ENCODE results near the gene ARHGEF4. TPM values are rescaled to one million over a fixed set of nuclear protein-coding genes. Genes with fewer than 3 reads are reported as not detected.

Gene ARHGEF4
- polyA plus RNA-seq, 1 donor (not counting 4 experiments of a cell fraction or from before 2014, with no cell fraction given), result 22.6 TPM

DNA sequence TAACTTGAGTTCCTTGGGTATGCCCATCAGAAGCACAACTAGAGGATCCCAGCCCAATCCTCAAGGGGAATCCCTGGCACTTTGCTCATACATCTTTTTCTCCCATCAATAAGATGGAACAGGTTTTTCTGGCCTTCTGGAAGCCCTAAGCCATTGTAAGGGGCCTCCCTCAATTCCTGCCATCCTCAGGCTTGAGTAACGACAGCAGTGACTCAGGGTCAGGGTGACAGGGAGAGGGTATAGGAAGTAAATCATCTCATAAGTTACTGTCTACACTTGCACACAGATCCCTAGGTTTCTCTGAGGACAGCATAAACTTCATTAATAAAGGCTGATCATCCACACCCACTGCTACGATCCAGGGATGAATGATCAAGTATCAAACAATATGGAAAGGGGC, 46.4 kb upstream of the ARHGEF4 start:
- no peak for FAIRE-seq
- dilution Hi-C loops (cut with MboI; ENCODE audit: extremely low pct_ligation_motif_present, low sequenced_read_pairs), result no loop called here
- H3K4me2 ChIP-seq (ENCODE audit: control insufficient read depth, extremely low read depth, insufficient read depth, low read depth, low read length), result no peak overlapping the region
- TF ChIP-seq EZH2 (IDR thresholded peaks at IDR 0.05; ENCODE audit: low read length), result no peak
- H3K36me3 ChIP-seq (ENCODE audit: control insufficient read depth in 2 of 2, extremely low read depth in 1 of 2, insufficient read depth in 2 of 2, low read length in 2 of 2), result no peaks in the 10 kb centered on the region
- no peak overlapping the region for H3K9ac ChIP-seq (ENCODE audit: control insufficient read depth, extremely low read depth, insufficient read depth, low read length)
- no peaks in the 10 kb centered on the region for H3K27me3 ChIP-seq (ENCODE audit: control insufficient read depth, extremely low read depth, insufficient read depth, low read length)
- H3K79me2 ChIP-seq (ENCODE audit: control insufficient read depth, insufficient read depth, low read length), result no peaks in the 10 kb centered on the region
- H3K9me3 ChIP-seq (ENCODE audit: control insufficient read depth, low read depth, low read length), result no peaks in the 10 kb centered on the region
- H3K4me3 ChIP-seq (ENCODE audit: control insufficient read depth in 2 of 3, extremely low read depth in 1 of 3, insufficient read depth in 2 of 3, low read depth in 1 of 3, low read length in 3 of 3), result no peak overlapping the region
- no peak for DNase-seq (ENCODE audit: low read depth, low spot score)
- H3K9me1 ChIP-seq (ENCODE audit: control insufficient read depth, extremely low read depth, insufficient read depth, low read length), result no peaks in the 10 kb centered on the region
- no peak overlapping the region for H3K27ac ChIP-seq (ENCODE audit: control insufficient read depth, insufficient read depth, low read length)
- H4K20me1 ChIP-seq (ENCODE audit: control insufficient read depth, extremely low read depth, insufficient read depth, low read length), result no peaks in the 10 kb centered on the region
- H3K4me1 ChIP-seq (ENCODE audit: control insufficient read depth, extremely low read depth, insufficient read depth, low read length), result no peaks in the 10 kb centered on the region
- no peak overlapping the region for H2AFZ ChIP-seq (ENCODE audit: control insufficient read depth, low read length)

DNA sequence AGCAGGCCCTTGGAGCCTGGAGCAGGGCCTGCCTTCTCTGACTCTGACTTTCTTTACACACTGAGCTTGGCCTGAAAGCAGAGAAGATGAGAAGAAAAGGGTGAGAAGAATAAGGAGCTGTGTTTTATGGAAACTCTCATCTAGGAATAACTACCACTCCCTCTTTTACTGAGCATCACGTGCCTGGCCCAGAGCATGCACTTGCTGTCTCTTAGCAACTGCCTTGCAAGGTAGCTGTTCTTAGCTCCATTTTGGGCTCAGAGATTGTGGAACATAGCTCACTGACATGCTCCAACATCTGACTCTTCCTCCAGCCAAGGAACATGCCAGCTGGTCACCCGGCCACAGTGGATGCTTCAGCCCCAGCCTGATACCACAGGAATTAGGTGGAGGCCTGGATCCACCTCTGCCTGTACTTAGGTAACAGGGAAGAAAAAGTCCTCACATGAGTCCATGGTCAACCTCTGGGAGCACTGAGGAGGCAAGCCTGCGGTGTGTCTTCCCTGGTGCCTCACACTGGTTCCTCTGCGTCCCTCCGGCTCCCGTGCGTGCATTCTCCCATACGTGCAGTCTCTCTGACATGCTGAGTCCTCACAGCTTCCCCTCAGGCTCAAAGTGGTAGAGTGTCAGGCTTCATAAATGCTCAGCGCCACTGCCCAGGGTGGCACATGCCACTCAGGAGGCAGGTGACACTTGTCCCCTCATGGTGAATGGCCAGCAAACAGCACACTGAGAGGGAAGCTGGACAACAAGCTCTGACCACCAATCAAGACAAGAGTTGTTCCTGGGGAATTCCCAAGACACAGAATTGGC, 45.7 kb upstream of the ARHGEF4 start:
- Histone ChIP-seq H4K20me1 (ENCODE audit: control insufficient read depth, extremely low read depth, insufficient read depth, low read length) (no peaks in the 10 kb centered on the region), H3K27me3 (ENCODE audit: control insufficient read depth, extremely low read depth, insufficient read depth, low read length) (no peaks in the 10 kb centered on the region), H3K27ac (ENCODE audit: control insufficient read depth, insufficient read depth, low read length) (no peak overlapping the region), H3K4me3 (ENCODE audit: control insufficient read depth in 2 of 3, extremely low read depth in 1 of 3, insufficient read depth in 2 of 3, low read depth in 1 of 3, low read length in 3 of 3) (no peak overlapping the region), H3K36me3 (ENCODE audit: control insufficient read depth in 2 of 2, extremely low read depth in 1 of 2, insufficient read depth in 2 of 2, low read length in 2 of 2) (no peaks in the 10 kb centered on the region), H3K9ac (ENCODE audit: control insufficient read depth, extremely low read depth, insufficient read depth, low read length) (no peak overlapping the region), H3K4me1 (ENCODE audit: control insufficient read depth, extremely low read depth, insufficient read depth, low read length) (no peaks in the 10 kb centered on the region), H3K9me3 (ENCODE audit: control insufficient read depth, low read depth, low read length) (no peaks in the 10 kb centered on the region), H2AFZ (ENCODE audit: control insufficient read depth, low read length) (no peak overlapping the region), H3K4me2 (ENCODE audit: control insufficient read depth, extremely low read depth, insufficient read depth, low read depth, low read length) (no peak overlapping the region), H3K79me2 (ENCODE audit: control insufficient read depth, insufficient read depth, low read length) (no peaks in the 10 kb centered on the region), H3K9me1 (ENCODE audit: control insufficient read depth, extremely low read depth, insufficient read depth, low read length) (no peaks in the 10 kb centered on the region)
- no peak for TF ChIP-seq EZH2 (IDR thresholded peaks at IDR 0.05; ENCODE audit: low read length)
- TF ChIP-seq, protein P1, sequence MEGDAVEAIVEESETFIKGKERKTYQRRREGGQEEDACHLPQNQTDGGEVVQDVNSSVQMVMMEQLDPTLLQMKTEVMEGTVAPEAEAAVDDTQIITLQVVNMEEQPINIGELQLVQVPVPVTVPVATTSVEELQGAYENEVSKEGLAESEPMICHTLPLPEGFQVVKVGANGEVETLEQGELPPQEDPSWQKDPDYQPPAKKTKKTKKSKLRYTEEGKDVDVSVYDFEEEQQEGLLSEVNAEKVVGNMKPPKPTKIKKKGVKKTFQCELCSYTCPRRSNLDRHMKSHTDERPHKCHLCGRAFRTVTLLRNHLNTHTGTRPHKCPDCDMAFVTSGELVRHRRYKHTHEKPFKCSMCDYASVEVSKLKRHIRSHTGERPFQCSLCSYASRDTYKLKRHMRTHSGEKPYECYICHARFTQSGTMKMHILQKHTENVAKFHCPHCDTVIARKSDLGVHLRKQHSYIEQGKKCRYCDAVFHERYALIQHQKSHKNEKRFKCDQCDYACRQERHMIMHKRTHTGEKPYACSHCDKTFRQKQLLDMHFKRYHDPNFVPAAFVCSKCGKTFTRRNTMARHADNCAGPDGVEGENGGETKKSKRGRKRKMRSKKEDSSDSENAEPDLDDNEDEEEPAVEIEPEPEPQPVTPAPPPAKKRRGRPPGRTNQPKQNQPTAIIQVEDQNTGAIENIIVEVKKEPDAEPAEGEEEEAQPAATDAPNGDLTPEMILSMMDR (optimal IDR thresholded peaks at IDR 0.05 in 1 of 3, IDR thresholded peaks at IDR 0.05 in 1 of 3, conservative IDR thresholded peaks at IDR 0.05 in 1 of 3; ENCODE audit: extremely low read depth in 1 of 3, insufficient read depth in 2 of 3, low read length in 3 of 3), result no peak
- FAIRE-seq, result no peak
- dilution Hi-C loops (cut with MboI; ENCODE audit: extremely low pct_ligation_motif_present, low sequenced_read_pairs), result no loop called here
- no peak for DNase-seq (ENCODE audit: low read depth, low spot score)

DNA sequence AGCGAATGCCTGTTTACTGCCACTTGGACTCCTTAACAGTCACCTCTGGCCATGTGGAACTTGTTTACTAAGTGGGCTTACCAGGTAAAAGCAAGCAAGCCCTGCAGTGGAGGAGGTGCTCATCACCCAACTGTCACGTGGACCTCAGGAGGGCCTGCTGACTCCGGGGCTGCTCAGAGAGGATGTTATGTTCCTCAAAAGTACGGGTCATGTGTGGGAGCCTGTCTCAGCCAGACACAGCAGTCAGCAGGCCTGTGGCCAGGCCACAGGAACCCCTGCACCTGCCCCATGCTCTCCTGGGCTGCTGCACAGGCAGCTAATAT, 45.1 kb upstream of the ARHGEF4 start:
- no peak overlapping the region for H3K9ac ChIP-seq (ENCODE audit: control insufficient read depth, extremely low read depth, insufficient read depth, low read length)
- H3K9me1 ChIP-seq (ENCODE audit: control insufficient read depth, extremely low read depth, insufficient read depth, low read length), result no peaks in the 10 kb centered on the region
- H3K9me3 ChIP-seq (ENCODE audit: control insufficient read depth, low read depth, low read length), result no peaks in the 10 kb centered on the region
- no peaks in the 10 kb centered on the region for H4K20me1 ChIP-seq (ENCODE audit: control insufficient read depth, extremely low read depth, insufficient read depth, low read length)
- H3K36me3 ChIP-seq (ENCODE audit: control insufficient read depth in 2 of 2, extremely low read depth in 1 of 2, insufficient read depth in 2 of 2, low read length in 2 of 2), result no peaks in the 10 kb centered on the region
- H3K4me3 ChIP-seq (ENCODE audit: control insufficient read depth in 2 of 3, extremely low read depth in 1 of 3, insufficient read depth in 2 of 3, low read depth in 1 of 3, low read length in 3 of 3), result no peak overlapping the region
- no peak overlapping the region for H2AFZ ChIP-seq (ENCODE audit: control insufficient read depth, low read length)
- no peak overlapping the region for H3K4me2 ChIP-seq (ENCODE audit: control insufficient read depth, extremely low read depth, insufficient read depth, low read depth, low read length)
- no peaks in the 10 kb centered on the region for H3K27me3 ChIP-seq (ENCODE audit: control insufficient read depth, extremely low read depth, insufficient read depth, low read length)
- no peaks in the 10 kb centered on the region for H3K79me2 ChIP-seq (ENCODE audit: control insufficient read depth, insufficient read depth, low read length)
- dilution Hi-C loops (cut with MboI; ENCODE audit: extremely low pct_ligation_motif_present, low sequenced_read_pairs), result no loop called here
- no peak for FAIRE-seq
- no peak for DNase-seq (ENCODE audit: low read depth, low spot score)
- H3K27ac ChIP-seq (ENCODE audit: control insufficient read depth, insufficient read depth, low read length), result no peak overlapping the region
- no peaks in the 10 kb centered on the region for H3K4me1 ChIP-seq (ENCODE audit: control insufficient read depth, extremely low read depth, insufficient read depth, low read length)
- no peak for TF ChIP-seq EZH2 (IDR thresholded peaks at IDR 0.05; ENCODE audit: low read length)
- TF ChIP-seq, protein P1 (optimal IDR thresholded peaks at IDR 0.05 in 1 of 3, IDR thresholded peaks at IDR 0.05 in 1 of 3, conservative IDR thresholded peaks at IDR 0.05 in 1 of 3; ENCODE audit: extremely low read depth in 1 of 3, insufficient read depth in 2 of 3, low read length in 3 of 3), result no peak

Data from keratinocyte (primary cell).